ENCODE data around the gene TPRG1L. TPM values are rescaled to one million over a fixed set of nuclear protein-coding genes. Genes with fewer than 3 reads are reported as not detected.

TPRG1L gene
- total RNA-seq, 1 experiment from 2014 or later = 13.7 TPM

- POLR2A ChIA-PET (ENCODE audit: low non-redundant PET) = no interaction called here
Measured at GRCh38 chr1:3614755-3615742, 9.8 kb upstream of the TPRG1L start.

GRCh38 chr1:3616861-3617260, 8.0 kb upstream of the TPRG1L start:
- H3K4me1 ChIP-seq (ENCODE audit: insufficient read depth, low read length, poor library complexity, severe bottlenecking) = peaks cover 5% of the 10 kb centered on the region
- no peaks in the 10 kb centered on the region for H3K27me3 ChIP-seq (replicated peaks; ENCODE audit: insufficient read depth, low read depth, low read length, poor library complexity)
- ChIA-PET POLR2A (ENCODE audit: low non-redundant PET) (no interaction called here), CTCF (interaction anchor here (0.9 kb wide), 1 partner anchor 126 kb away, joined by 3 read pairs; no protein-coding TSS in a partner anchor)
- no peak overlapping the region for H3K27ac ChIP-seq (ENCODE audit: low read depth, low read length, poor library complexity, severe bottlenecking)
- H3K36me3 ChIP-seq (ENCODE audit: insufficient read depth, low read length, poor library complexity, severe bottlenecking) = no peaks in the 10 kb centered on the region
- H3K4me3 ChIP-seq (ENCODE audit: low read depth, low read length, poor library complexity, severe bottlenecking) = no peak overlapping the region
- DNase-seq (ENCODE audit: low spot score) = no peak
- no peaks in the 10 kb centered on the region for H3K9me3 ChIP-seq (ENCODE audit: low read depth, low read length, poor library complexity, severe bottlenecking)
- intact Hi-C loops (cut with micrococcal nuclease; ENCODE audit: unreplicated experiment) = no loop called here
- TF ChIP-seq CTCF (conservative IDR thresholded peaks at IDR 0.05; ENCODE audit: low read depth, low read length) (no peak), EZH2 (IDR thresholded peaks at IDR 0.05; ENCODE audit: borderline replicate concordance, low read depth, low read length, poor library complexity, severe bottlenecking) (no peak)
- BruUV-seq (replicated peaks) = no TSS peak

More at GRCh38 chr1:3614755-3615742, 9.8 kb upstream of the TPRG1L start:
- no peaks in the 10 kb centered on the region for H3K9me3 ChIP-seq (ENCODE audit: low read depth, low read length, poor library complexity, severe bottlenecking)
- H3K4me3 ChIP-seq (ENCODE audit: low read depth, low read length, poor library complexity, severe bottlenecking) = no peak overlapping the region
- H3K27me3 ChIP-seq (replicated peaks; ENCODE audit: insufficient read depth, low read depth, low read length, poor library complexity) = no peaks in the 10 kb centered on the region
- H3K36me3 ChIP-seq (ENCODE audit: insufficient read depth, low read length, poor library complexity, severe bottlenecking) = no peaks in the 10 kb centered on the region
- TF ChIP-seq CTCF (conservative IDR thresholded peaks at IDR 0.05; ENCODE audit: low read depth, low read length) (peak; percentile 61), EZH2 (IDR thresholded peaks at IDR 0.05; ENCODE audit: borderline replicate concordance, low read depth, low read length, poor library complexity, severe bottlenecking) (no peak)
- BruUV-seq (replicated peaks) = no TSS peak
- H3K4me1 ChIP-seq (ENCODE audit: insufficient read depth, low read length, poor library complexity, severe bottlenecking) = peaks cover 5% of the 10 kb centered on the region
- H3K27ac ChIP-seq (ENCODE audit: low read depth, low read length, poor library complexity, severe bottlenecking) = no peak overlapping the region
- peak; percentile 16 for DNase-seq (ENCODE audit: low spot score)
- intact Hi-C loops (cut with micrococcal nuclease; ENCODE audit: unreplicated experiment) = no loop called here
- CTCF ChIA-PET = interaction anchor here (0.5 to 0.9 kb wide), 2 partner anchors 162 to 1067 kb away, joined by 3 to 5 read pairs; no protein-coding TSS in a partner anchor

- no peak overlapping the region for H3K27ac ChIP-seq (ENCODE audit: low read depth, low read length, poor library complexity, severe bottlenecking)
- no peaks in the 10 kb centered on the region for H3K36me3 ChIP-seq (ENCODE audit: insufficient read depth, low read length, poor library complexity, severe bottlenecking)
- no peak for DNase-seq (ENCODE audit: low spot score)
- TF ChIP-seq CTCF (conservative IDR thresholded peaks at IDR 0.05; ENCODE audit: low read depth, low read length) (no peak), EZH2 (IDR thresholded peaks at IDR 0.05; ENCODE audit: borderline replicate concordance, low read depth, low read length, poor library complexity, severe bottlenecking) (no peak)
- no peaks in the 10 kb centered on the region for H3K27me3 ChIP-seq (replicated peaks; ENCODE audit: insufficient read depth, low read depth, low read length, poor library complexity)
- peaks cover 5% of the 10 kb centered on the region for H3K4me1 ChIP-seq (ENCODE audit: insufficient read depth, low read length, poor library complexity, severe bottlenecking)
- POLR2A ChIA-PET (ENCODE audit: low non-redundant PET) = no interaction called here
- CTCF ChIA-PET = no interaction called here
- intact Hi-C loops (cut with micrococcal nuclease; ENCODE audit: unreplicated experiment) = no loop called here
- no peak overlapping the region for H3K4me3 ChIP-seq (ENCODE audit: low read depth, low read length, poor library complexity, severe bottlenecking)
- no TSS peak for BruUV-seq (replicated peaks)
- no peaks in the 10 kb centered on the region for H3K9me3 ChIP-seq (ENCODE audit: low read depth, low read length, poor library complexity, severe bottlenecking)
Measured at GRCh38 chr1:3617806-3618345, 6.9 kb upstream of the TPRG1L start.
